HEK293 (cell line): Measurements from ENCODE around the gene PIP5K1C.
A peak's percentile ranks its signal among the peaks of the same experiment; 100 is the strongest.

Source experiments
- EGR2 ChIP-seq: fragments of 450-650 bp; formaldehyde crosslinking; IDR thresholded peaks from 2 replicates; pipeline ENCODE4 v1.5.1; 2016; ENCODE audit warnings: low read depth, missing biosample characterization, missing genetic modification characterization
- GFI1B ChIP-seq: fragments of 450-650 bp; formaldehyde crosslinking; IDR thresholded peaks from 2 replicates; pipeline ENCODE4 v1.5.1; 2016; ENCODE audit warnings: missing biosample characterization, missing genetic modification characterization
- GLIS1 ChIP-seq: fragments of 450-650 bp; formaldehyde crosslinking; IDR thresholded peaks from 2 replicates; pipeline ENCODE4 v1.5.1; 2016; ENCODE audit warnings: missing biosample characterization, missing genetic modification characterization
- GLIS2 ChIP-seq: fragments of 450-650 bp; formaldehyde crosslinking; IDR thresholded peaks from 2 replicates; pipeline ENCODE4 v1.5.1; 2016; ENCODE audit warnings: missing biosample characterization, missing genetic modification characterization
- HOXC10 ChIP-seq: sonication (generic); formaldehyde crosslinking; IDR thresholded peaks from 2 replicates; pipeline ENCODE4 v1.8.1; 2023; ENCODE audit warnings: mild to moderate bottlenecking, missing genetic modification reagents
- HOXD13 ChIP-seq: sonication (generic); formaldehyde crosslinking; IDR thresholded peaks from 2 replicates; pipeline ENCODE4 v1.8.0; 2022; ENCODE audit warnings: missing genetic modification reagents, borderline replicate concordance
- KLF1 ChIP-seq: fragments of 450-650 bp; formaldehyde crosslinking; IDR thresholded peaks from 2 replicates; pipeline ENCODE4 v1.5.1; 2016; ENCODE audit warnings: missing biosample characterization, missing genetic modification characterization
- KLF16 ChIP-seq: fragments of 450-650 bp; formaldehyde crosslinking; IDR thresholded peaks from 2 replicates; pipeline ENCODE4 v1.5.1; 2017; ENCODE audit warnings: missing biosample characterization, missing genetic modification characterization
- KLF7 ChIP-seq: fragments of 450-650 bp; formaldehyde crosslinking; IDR thresholded peaks from 2 replicates; pipeline ENCODE4 v1.5.1; 2016; ENCODE audit warnings: missing biosample characterization, missing genetic modification characterization, borderline replicate concordance
- KLF8 ChIP-seq: fragments of 450-650 bp; formaldehyde crosslinking; IDR thresholded peaks from 2 replicates; pipeline ENCODE4 v1.5.1; 2016; ENCODE audit warnings: missing biosample characterization, missing genetic modification characterization
- MYNN ChIP-seq: fragments of 450-650 bp; formaldehyde crosslinking; IDR thresholded peaks from 2 replicates; pipeline ENCODE4 v1.5.1; 2016; ENCODE audit warnings: missing biosample characterization, missing genetic modification characterization, borderline replicate concordance
- OSR2 ChIP-seq: fragments of 450-650 bp; formaldehyde crosslinking; IDR thresholded peaks from 2 replicates; pipeline ENCODE4 v1.5.1; 2016; ENCODE audit warnings: missing biosample characterization, missing genetic modification characterization
- SCRT2 ChIP-seq: fragments of 450-650 bp; formaldehyde crosslinking; IDR thresholded peaks from 2 replicates; pipeline ENCODE4 v1.5.1; 2016; ENCODE audit warnings: missing biosample characterization, missing genetic modification characterization
- SP7 ChIP-seq: fragments of 450-650 bp; formaldehyde crosslinking; IDR thresholded peaks from 2 replicates; pipeline ENCODE4 v1.5.1; 2016; ENCODE audit warnings: missing biosample characterization, missing genetic modification characterization
- YY1 ChIP-seq: fragments of 450-650 bp; formaldehyde crosslinking; IDR thresholded peaks from 2 replicates; pipeline ENCODE4 v1.5.1; 2018; ENCODE audit warnings: missing biosample characterization, missing genetic modification characterization
- ZBTB7A ChIP-seq: fragments of 450-650 bp; formaldehyde crosslinking; IDR thresholded peaks from 2 replicates; pipeline ENCODE4 v1.5.1; 2016; ENCODE audit warnings: low read depth, missing biosample characterization, missing genetic modification characterization
- ZBTB8A ChIP-seq: fragments of 450-650 bp; formaldehyde crosslinking; IDR thresholded peaks from 2 replicates; pipeline ENCODE4 v1.5.1; 2016; ENCODE audit warnings: missing biosample characterization, missing genetic modification characterization
- ZNF2 ChIP-seq: fragments of 450-650 bp; formaldehyde crosslinking; IDR thresholded peaks from 2 replicates; pipeline ENCODE4 v1.5.1; 2016; ENCODE audit warnings: missing biosample characterization, missing genetic modification characterization
- ZNF223 ChIP-seq: fragments of 450-650 bp; formaldehyde crosslinking; IDR thresholded peaks from 2 replicates; pipeline ENCODE4 v1.5.1; 2016; ENCODE audit warnings: missing biosample characterization, missing genetic modification characterization
- ZNF23 ChIP-seq: fragments of 450-650 bp; formaldehyde crosslinking; IDR thresholded peaks from 2 replicates; pipeline ENCODE4 v1.5.1; 2016; ENCODE audit warnings: missing biosample characterization, missing genetic modification characterization, borderline replicate concordance
- ZNF324 ChIP-seq: fragments of 450-650 bp; formaldehyde crosslinking; IDR thresholded peaks from 2 replicates; pipeline ENCODE4 v1.5.1; 2016; ENCODE audit warnings: missing biosample characterization, missing genetic modification characterization
- ZNF366 ChIP-seq: fragments of 450-650 bp; formaldehyde crosslinking; conservative IDR thresholded peaks from 2 replicates; pipeline ENCODE4 v1.5.1; 2016; ENCODE audit warnings: missing biosample characterization, missing genetic modification characterization
- ZNF394 ChIP-seq: fragments of 450-650 bp; formaldehyde crosslinking; IDR thresholded peaks from 2 replicates; pipeline ENCODE4 v1.5.1; 2016; ENCODE audit warnings: missing biosample characterization, missing genetic modification characterization, mild to moderate bottlenecking, moderate library complexity, borderline replicate concordance
- ZNF654 ChIP-seq: fragments of 450-650 bp; formaldehyde crosslinking; IDR thresholded peaks from 2 replicates; pipeline ENCODE4 v1.5.1; 2016; ENCODE audit warnings: low read depth, missing biosample characterization, missing genetic modification characterization
- ZNF658 ChIP-seq: fragments of 450-650 bp; formaldehyde crosslinking; IDR thresholded peaks from 2 replicates; pipeline ENCODE4; 2016; ENCODE audit warnings: missing biosample characterization, missing genetic modification characterization
- ZNF747 ChIP-seq: fragments of 450-650 bp; formaldehyde crosslinking; IDR thresholded peaks from 2 replicates; pipeline ENCODE4 v1.5.1; 2016; ENCODE audit warnings: missing biosample characterization, missing genetic modification characterization
- TF ChIP-seq, protein P1 (sequence below): fragments of 450-650 bp; formaldehyde crosslinking; conservative IDR thresholded peaks from 2 replicates; pipeline ENCODE4 v1.5.1; 2016; ENCODE audit warnings: low read depth, missing biosample characterization, missing genetic modification characterization
- TF ChIP-seq, protein P2 (sequence below): fragments of 450-650 bp; formaldehyde crosslinking; IDR thresholded peaks from 2 replicates; pipeline ENCODE4 v1.5.1; 2017; ENCODE audit warnings: missing biosample characterization, mild to moderate bottlenecking, missing genetic modification characterization, moderate library complexity
- TF ChIP-seq, protein P3 (sequence below): fragments of 450-650 bp; formaldehyde crosslinking; IDR thresholded peaks from 2 replicates; pipeline ENCODE4 v1.5.1; 2016; ENCODE audit warnings: missing biosample characterization, missing genetic modification characterization, borderline replicate concordance
- TF ChIP-seq, protein P4 (sequence below): fragments of 450-650 bp; formaldehyde crosslinking; IDR thresholded peaks from 2 replicates; pipeline ENCODE4 v1.5.1; 2017; ENCODE audit warnings: missing biosample characterization, missing genetic modification characterization

Gene PIP5K1C

DNA sequence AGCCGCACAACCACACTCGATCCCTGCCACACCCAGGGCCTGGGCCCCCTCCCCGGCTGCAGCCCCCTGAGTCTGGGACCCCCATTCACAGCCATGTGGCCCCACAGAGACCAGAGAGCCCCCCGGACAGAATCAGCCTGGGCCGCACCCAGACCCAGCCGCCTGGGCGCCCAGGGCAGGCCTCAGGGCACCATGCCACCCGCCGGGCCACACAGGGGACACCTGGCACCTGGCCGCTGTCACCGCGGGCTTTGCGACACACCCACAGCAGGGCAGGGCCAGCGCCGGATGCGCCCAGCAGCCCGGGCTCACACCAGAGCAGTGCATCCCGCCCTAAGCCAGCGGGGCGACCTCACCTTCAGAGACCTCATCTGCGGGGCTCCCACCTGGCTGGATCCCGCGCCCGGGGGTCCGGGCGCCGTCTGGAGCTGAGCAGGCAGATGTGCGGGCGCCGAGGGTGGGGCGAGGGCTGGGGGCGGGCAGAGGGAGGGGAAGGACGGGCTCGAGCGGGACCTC, 94.0 kb downstream of the PIP5K1C start (continued):
- no peak for TF ChIP-seq ZNF366
- TF ChIP-seq ZNF747 (tag by site-specific recombination) = no peak
- TF ChIP-seq GLIS2 = peak; percentile 54
- TF ChIP-seq YY1 (tag by site-specific recombination) = no peak
- TF ChIP-seq SCRT2 (tag by site-specific recombination) = no peak
- peak; percentile 3; the same call in 1 of the 2 replicates for TF ChIP-seq ZBTB7A
- TF ChIP-seq ZNF23 = no peak
- no peak for TF ChIP-seq ZNF394 (tag by site-specific recombination)
- TF ChIP-seq KLF7 (tag by site-specific recombination) = no peak
- peak; percentile 39 for TF ChIP-seq KLF1 (tag by site-specific recombination)
- no peak for TF ChIP-seq HOXC10 (CRISPR knock-in tag)
- no peak for TF ChIP-seq SP7
- no peak for TF ChIP-seq ZNF223 (tag by site-specific recombination)
- TF ChIP-seq ZBTB8A (tag by site-specific recombination) = peak; percentile 32; the same call in 1 of the 2 replicates
- no peak for TF ChIP-seq ZNF658 (tag by site-specific recombination)
- TF ChIP-seq, protein P1, sequence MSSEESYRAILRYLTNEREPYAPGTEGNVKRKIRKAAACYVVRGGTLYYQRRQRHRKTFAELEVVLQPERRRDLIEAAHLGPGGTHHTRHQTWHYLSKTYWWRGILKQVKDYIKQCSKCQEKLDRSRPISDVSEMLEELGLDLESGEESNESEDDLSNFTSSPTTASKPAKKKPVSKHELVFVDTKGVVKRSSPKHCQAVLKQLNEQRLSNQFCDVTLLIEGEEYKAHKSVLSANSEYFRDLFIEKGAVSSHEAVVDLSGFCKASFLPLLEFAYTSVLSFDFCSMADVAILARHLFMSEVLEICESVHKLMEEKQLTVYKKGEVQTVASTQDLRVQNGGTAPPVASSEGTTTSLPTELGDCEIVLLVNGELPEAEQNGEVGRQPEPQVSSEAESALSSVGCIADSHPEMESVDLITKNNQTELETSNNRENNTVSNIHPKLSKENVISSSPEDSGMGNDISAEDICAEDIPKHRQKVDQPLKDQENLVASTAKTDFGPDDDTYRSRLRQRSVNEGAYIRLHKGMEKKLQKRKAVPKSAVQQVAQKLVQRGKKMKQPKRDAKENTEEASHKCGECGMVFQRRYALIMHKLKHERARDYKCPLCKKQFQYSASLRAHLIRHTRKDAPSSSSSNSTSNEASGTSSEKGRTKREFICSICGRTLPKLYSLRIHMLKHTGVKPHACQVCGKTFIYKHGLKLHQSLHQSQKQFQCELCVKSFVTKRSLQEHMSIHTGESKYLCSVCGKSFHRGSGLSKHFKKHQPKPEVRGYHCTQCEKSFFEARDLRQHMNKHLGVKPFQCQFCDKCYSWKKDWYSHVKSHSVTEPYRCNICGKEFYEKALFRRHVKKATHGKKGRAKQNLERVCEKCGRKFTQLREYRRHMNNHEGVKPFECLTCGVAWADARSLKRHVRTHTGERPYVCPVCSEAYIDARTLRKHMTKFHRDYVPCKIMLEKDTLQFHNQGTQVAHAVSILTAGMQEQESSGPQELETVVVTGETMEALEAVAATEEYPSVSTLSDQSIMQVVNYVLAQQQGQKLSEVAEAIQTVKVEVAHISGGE (tag by site-specific recombination) = no peak
- TF ChIP-seq KLF8 (tag by site-specific recombination) = no peak; the same call in 1 of the 2 replicates
- no peak for TF ChIP-seq KLF16 (tag by site-specific recombination)
- 0 out of 2 replicates have a peak, but pooled peaks have one; percentile 13 for TF ChIP-seq ZNF2 (tag by site-specific recombination)
- peak; percentile 39; the same call in 1 of the 2 replicates for TF ChIP-seq GLIS1
- no peak for TF ChIP-seq HOXD13 (CRISPR knock-in tag)
- TF ChIP-seq, protein P2, sequence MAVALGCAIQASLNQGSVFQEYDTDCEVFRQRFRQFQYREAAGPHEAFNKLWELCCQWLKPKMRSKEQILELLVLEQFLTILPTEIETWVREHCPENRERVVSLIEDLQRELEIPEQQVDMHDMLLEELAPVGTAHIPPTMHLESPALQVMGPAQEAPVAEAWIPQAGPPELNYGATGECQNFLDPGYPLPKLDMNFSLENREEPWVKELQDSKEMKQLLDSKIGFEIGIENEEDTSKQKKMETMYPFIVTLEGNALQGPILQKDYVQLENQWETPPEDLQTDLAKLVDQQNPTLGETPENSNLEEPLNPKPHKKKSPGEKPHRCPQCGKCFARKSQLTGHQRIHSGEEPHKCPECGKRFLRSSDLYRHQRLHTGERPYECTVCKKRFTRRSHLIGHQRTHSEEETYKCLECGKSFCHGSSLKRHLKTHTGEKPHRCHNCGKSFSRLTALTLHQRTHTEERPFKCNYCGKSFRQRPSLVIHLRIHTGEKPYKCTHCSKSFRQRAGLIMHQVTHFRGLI (tag by site-specific recombination) = 0 out of 2 replicates have a peak, but pooled peaks have one; percentile 54
- no peak for TF ChIP-seq MYNN
- TF ChIP-seq, protein P3, sequence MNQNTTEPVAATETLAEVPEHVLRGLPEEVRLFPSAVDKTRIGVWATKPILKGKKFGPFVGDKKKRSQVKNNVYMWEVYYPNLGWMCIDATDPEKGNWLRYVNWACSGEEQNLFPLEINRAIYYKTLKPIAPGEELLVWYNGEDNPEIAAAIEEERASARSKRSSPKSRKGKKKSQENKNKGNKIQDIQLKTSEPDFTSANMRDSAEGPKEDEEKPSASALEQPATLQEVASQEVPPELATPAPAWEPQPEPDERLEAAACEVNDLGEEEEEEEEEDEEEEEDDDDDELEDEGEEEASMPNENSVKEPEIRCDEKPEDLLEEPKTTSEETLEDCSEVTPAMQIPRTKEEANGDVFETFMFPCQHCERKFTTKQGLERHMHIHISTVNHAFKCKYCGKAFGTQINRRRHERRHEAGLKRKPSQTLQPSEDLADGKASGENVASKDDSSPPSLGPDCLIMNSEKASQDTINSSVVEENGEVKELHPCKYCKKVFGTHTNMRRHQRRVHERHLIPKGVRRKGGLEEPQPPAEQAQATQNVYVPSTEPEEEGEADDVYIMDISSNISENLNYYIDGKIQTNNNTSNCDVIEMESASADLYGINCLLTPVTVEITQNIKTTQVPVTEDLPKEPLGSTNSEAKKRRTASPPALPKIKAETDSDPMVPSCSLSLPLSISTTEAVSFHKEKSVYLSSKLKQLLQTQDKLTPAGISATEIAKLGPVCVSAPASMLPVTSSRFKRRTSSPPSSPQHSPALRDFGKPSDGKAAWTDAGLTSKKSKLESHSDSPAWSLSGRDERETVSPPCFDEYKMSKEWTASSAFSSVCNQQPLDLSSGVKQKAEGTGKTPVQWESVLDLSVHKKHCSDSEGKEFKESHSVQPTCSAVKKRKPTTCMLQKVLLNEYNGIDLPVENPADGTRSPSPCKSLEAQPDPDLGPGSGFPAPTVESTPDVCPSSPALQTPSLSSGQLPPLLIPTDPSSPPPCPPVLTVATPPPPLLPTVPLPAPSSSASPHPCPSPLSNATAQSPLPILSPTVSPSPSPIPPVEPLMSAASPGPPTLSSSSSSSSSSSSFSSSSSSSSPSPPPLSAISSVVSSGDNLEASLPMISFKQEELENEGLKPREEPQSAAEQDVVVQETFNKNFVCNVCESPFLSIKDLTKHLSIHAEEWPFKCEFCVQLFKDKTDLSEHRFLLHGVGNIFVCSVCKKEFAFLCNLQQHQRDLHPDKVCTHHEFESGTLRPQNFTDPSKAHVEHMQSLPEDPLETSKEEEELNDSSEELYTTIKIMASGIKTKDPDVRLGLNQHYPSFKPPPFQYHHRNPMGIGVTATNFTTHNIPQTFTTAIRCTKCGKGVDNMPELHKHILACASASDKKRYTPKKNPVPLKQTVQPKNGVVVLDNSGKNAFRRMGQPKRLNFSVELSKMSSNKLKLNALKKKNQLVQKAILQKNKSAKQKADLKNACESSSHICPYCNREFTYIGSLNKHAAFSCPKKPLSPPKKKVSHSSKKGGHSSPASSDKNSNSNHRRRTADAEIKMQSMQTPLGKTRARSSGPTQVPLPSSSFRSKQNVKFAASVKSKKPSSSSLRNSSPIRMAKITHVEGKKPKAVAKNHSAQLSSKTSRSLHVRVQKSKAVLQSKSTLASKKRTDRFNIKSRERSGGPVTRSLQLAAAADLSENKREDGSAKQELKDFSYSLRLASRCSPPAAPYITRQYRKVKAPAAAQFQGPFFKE = no peak
- no peak for TF ChIP-seq ZNF324 (tag by site-specific recombination)
- no peak for TF ChIP-seq GFI1B (tag by site-specific recombination)
- TF ChIP-seq OSR2 (tag by site-specific recombination) = no peak
- TF ChIP-seq ZNF654 = no peak
- no peak for TF ChIP-seq EGR2 (tag by site-specific recombination)
- TF ChIP-seq, protein P4, sequence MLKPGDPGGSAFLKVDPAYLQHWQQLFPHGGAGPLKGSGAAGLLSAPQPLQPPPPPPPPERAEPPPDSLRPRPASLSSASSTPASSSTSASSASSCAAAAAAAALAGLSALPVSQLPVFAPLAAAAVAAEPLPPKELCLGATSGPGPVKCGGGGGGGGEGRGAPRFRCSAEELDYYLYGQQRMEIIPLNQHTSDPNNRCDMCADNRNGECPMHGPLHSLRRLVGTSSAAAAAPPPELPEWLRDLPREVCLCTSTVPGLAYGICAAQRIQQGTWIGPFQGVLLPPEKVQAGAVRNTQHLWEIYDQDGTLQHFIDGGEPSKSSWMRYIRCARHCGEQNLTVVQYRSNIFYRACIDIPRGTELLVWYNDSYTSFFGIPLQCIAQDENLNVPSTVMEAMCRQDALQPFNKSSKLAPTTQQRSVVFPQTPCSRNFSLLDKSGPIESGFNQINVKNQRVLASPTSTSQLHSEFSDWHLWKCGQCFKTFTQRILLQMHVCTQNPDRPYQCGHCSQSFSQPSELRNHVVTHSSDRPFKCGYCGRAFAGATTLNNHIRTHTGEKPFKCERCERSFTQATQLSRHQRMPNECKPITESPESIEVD (tag by site-specific recombination) = no peak
